8988T (cell line): ENCODE results near the gene THRB.

ENCODE experiments used
- DNase-seq: peaks from one replicate; pipeline ENCODE4 v3.0.0; 2011

THRB gene

GRCh38 chr3:24343084-24343783 lies 151.4 kb downstream of the THRB start:
- no peak for DNase-seq

GRCh38 chr3:24342275-24342674 lies 152.4 kb downstream of the THRB start:
- no peak for DNase-seq

- DNase-seq = no peak
Measured at GRCh38 chr3:24341668-24342067, 153.0 kb downstream of the THRB start.

GRCh38 chr3:24340966-24341365 lies 153.7 kb downstream of the THRB start:
- no peak for DNase-seq

GRCh38 chr3:24340161-24340560 lies 154.5 kb downstream of the THRB start:
- no peak for DNase-seq

- no peak for DNase-seq
Measured at GRCh38 chr3:24339266-24339825, 155.3 kb downstream of the THRB start.

- no peak for DNase-seq
Measured at GRCh38 chr3:24338409-24339130, 156.1 kb downstream of the THRB start.

- DNase-seq = no peak
Measured at GRCh38 chr3:24336101-24336500, 158.5 kb downstream of the THRB start.

GRCh38 chr3:24332092-24332491 lies 162.6 kb downstream of the THRB start:
- no peak for DNase-seq

- DNase-seq = no peak
Measured at GRCh38 chr3:24323272-24323671, 171.4 kb downstream of the THRB start.

GRCh38 chr3:24320601-24321000 lies 174.0 kb downstream of the THRB start:
- DNase-seq = no peak

GRCh38 chr3:24318677-24319287 lies 175.9 kb downstream of the THRB start:
- peak; percentile 31 for DNase-seq

GRCh38 chr3:24316887-24317383 lies 177.7 kb downstream of the THRB start:
- no peak for DNase-seq

GRCh38 chr3:24315971-24316370 lies 178.7 kb downstream of the THRB start:
- no peak for DNase-seq

- no peak for DNase-seq
Measured at GRCh38 chr3:24315356-24315755, 179.3 kb downstream of the THRB start.

- no peak for DNase-seq
Measured at GRCh38 chr3:24311881-24312280, 182.8 kb downstream of the THRB start.

GRCh38 chr3:24310887-24311286 lies 183.8 kb downstream of the THRB start:
- no peak for DNase-seq

- DNase-seq = no peak
Measured at GRCh38 chr3:24306518-24306917, 188.1 kb downstream of the THRB start.

GRCh38 chr3:24305795-24306467 lies 188.7 kb downstream of the THRB start:
- no peak for DNase-seq

GRCh38 chr3:24303057-24303754 lies 191.4 kb downstream of the THRB start:
- no peak for DNase-seq

- no peak for DNase-seq
Measured at GRCh38 chr3:24302396-24302795, 192.3 kb downstream of the THRB start.

- DNase-seq = no peak
Measured at GRCh38 chr3:24300949-24301348, 193.7 kb downstream of the THRB start.
